ENCODE results near the gene HPX.

The HPX gene

GRCh38 chr11:6486938-6487337 lies 46.2 kb upstream of the HPX start:
- H3K79me2 ChIP-seq (ENCODE audit: control insufficient read depth, insufficient read depth, low read length, poor library complexity), result peaks cover 2% of the 10 kb centered on the region
- no peak overlapping the region for H2BK120ac ChIP-seq (ENCODE audit: insufficient read depth, low read length, poor library complexity)
- H3K9me3 ChIP-seq (ENCODE audit: insufficient read depth, low read depth, low read length), result no peaks in the 10 kb centered on the region
- H3K18ac ChIP-seq (ENCODE audit: low read length), result no peak overlapping the region
- DNase-seq, result no peak
- WGBS (ENCODE audit: extremely low coverage, insufficient coverage, insufficient read length), result no CpG with 5 or more reads among the region's 1 CpG
- H3K4ac ChIP-seq (ENCODE audit: low read depth, low read length), result no peak overlapping the region
- no peaks in the 10 kb centered on the region for H3K27me3 ChIP-seq (ENCODE audit: insufficient read depth, low read length)
- no peak overlapping the region for H2BK5ac ChIP-seq (ENCODE audit: low read depth, low read length, poor library complexity)
- H3K9ac ChIP-seq (ENCODE audit: low read length), result no peak overlapping the region
- no peak overlapping the region for H2BK12ac ChIP-seq (ENCODE audit: low read length)
- no peak overlapping the region for H3K4me3 ChIP-seq (ENCODE audit: low read depth, low read length)
- H3K27ac ChIP-seq (ENCODE audit: low read depth, low read length), result no peak overlapping the region
- H3K4me2 ChIP-seq (ENCODE audit: low read length), result no peak overlapping the region
- H2AFZ ChIP-seq (ENCODE audit: insufficient read depth, low read length, poor library complexity), result no peak overlapping the region
- H4K91ac ChIP-seq (ENCODE audit: low read depth, low read length), result no peak overlapping the region
- H4K8ac ChIP-seq (ENCODE audit: low read depth, low read length), result no peak overlapping the region
- no peak overlapping the region for H4K12ac ChIP-seq (ENCODE audit: low read depth, low read length)
- no peak overlapping the region for H3K23ac ChIP-seq (ENCODE audit: low read length)
- no peak overlapping the region for H2AK5ac ChIP-seq (ENCODE audit: low read length)
- H3K14ac ChIP-seq (ENCODE audit: low read length), result no peak overlapping the region
- peaks cover 2 to 4% of the 10 kb centered on the region in 2 experiments for H3K4me1 ChIP-seq (ENCODE audit: control insufficient read depth in 1 of 2, insufficient read depth in 2 of 2, low read length in 2 of 2)
- no peaks in the 10 kb centered on the region for H3K79me1 ChIP-seq (ENCODE audit: low read length)
- peaks cover 6 to 14% of the 10 kb centered on the region in 2 experiments for H3K36me3 ChIP-seq (ENCODE audit: control insufficient read depth in 1 of 2, insufficient read depth in 2 of 2, low read length in 2 of 2)

- Histone ChIP-seq H3K9ac (ENCODE audit: low read length) (no peak overlapping the region), H2BK12ac (ENCODE audit: low read length) (no peak overlapping the region), H3K14ac (ENCODE audit: low read length) (no peak overlapping the region), H3K4ac (ENCODE audit: low read depth, low read length) (no peak overlapping the region), H3K23ac (ENCODE audit: low read length) (no peak overlapping the region), H4K91ac (ENCODE audit: low read depth, low read length) (no peak overlapping the region), H3K4me1 (ENCODE audit: control insufficient read depth in 1 of 2, insufficient read depth in 2 of 2, low read length in 2 of 2) (peaks cover 3 to 6% of the 10 kb centered on the region in 2 experiments), H3K79me2 (ENCODE audit: control insufficient read depth, insufficient read depth, low read length, poor library complexity) (peaks cover 8% of the 10 kb centered on the region), H3K4me2 (ENCODE audit: low read length) (no peak overlapping the region), H4K12ac (ENCODE audit: low read depth, low read length) (no peak overlapping the region), H2BK5ac (ENCODE audit: low read depth, low read length, poor library complexity) (no peak overlapping the region), H3K79me1 (ENCODE audit: low read length) (peaks cover 4% of the 10 kb centered on the region), H2AK5ac (ENCODE audit: low read length) (no peak overlapping the region), H2AFZ (ENCODE audit: insufficient read depth, low read length, poor library complexity) (no peak overlapping the region), H3K18ac (ENCODE audit: low read length) (no peak overlapping the region), H2BK120ac (ENCODE audit: insufficient read depth, low read length, poor library complexity) (no peak overlapping the region), H3K9me3 (ENCODE audit: insufficient read depth, low read depth, low read length) (no peaks in the 10 kb centered on the region), H3K27ac (ENCODE audit: low read depth, low read length) (no peak overlapping the region), H3K36me3 (ENCODE audit: control insufficient read depth in 1 of 2, insufficient read depth in 2 of 2, low read length in 2 of 2) (peaks cover 6 to 14% of the 10 kb centered on the region in 2 experiments), H3K4me3 (ENCODE audit: low read depth, low read length) (no peak overlapping the region), H3K27me3 (ENCODE audit: insufficient read depth, low read length) (no peaks in the 10 kb centered on the region), H4K8ac (ENCODE audit: low read depth, low read length) (no peak overlapping the region)
- no CpG with 5 or more reads among the region's 3 CpGs for WGBS (ENCODE audit: extremely low coverage, insufficient coverage, insufficient read length)
- DNase-seq, result no peak
Observed at GRCh38 chr11:6486256-6486655, 45.5 kb upstream of the HPX start.

DNA sequence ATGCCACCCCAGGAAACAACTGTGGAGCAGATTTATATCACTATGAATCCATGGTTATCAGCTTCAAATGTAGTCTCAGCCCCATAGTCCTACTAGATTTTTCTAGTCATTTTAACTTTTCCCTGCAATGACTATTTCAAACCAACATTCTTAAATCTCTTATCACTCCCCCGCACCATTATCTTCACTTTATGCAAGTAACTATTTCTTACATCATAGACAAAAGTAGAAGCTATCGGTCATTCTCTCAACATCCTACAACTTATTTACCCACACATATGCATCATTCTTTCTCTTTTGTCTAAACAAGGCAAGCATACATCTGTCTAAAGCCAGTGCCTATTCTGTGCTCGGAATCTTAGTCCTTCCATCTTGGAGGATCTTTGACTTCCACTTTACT lies 44.9 kb upstream of the HPX start:
- Histone ChIP-seq H4K12ac (ENCODE audit: low read depth, low read length) (no peak overlapping the region), H3K23ac (ENCODE audit: low read length) (no peak overlapping the region), H3K4me1 (ENCODE audit: control insufficient read depth in 1 of 2, insufficient read depth in 2 of 2, low read length in 2 of 2) (peaks cover 3 to 6% of the 10 kb centered on the region in 2 experiments), H3K36me3 (ENCODE audit: control insufficient read depth in 1 of 2, insufficient read depth in 2 of 2, low read length in 2 of 2) (peaks cover 6 to 14% of the 10 kb centered on the region in 2 experiments), H3K79me1 (ENCODE audit: low read length) (peaks cover 9% of the 10 kb centered on the region), H3K9ac (ENCODE audit: low read length) (no peak overlapping the region), H3K9me3 (ENCODE audit: insufficient read depth, low read depth, low read length) (no peaks in the 10 kb centered on the region), H2AK5ac (ENCODE audit: low read length) (no peak overlapping the region), H3K27ac (ENCODE audit: low read depth, low read length) (no peak overlapping the region), H3K27me3 (ENCODE audit: insufficient read depth, low read length) (no peaks in the 10 kb centered on the region), H3K4ac (ENCODE audit: low read depth, low read length) (no peak overlapping the region), H3K4me2 (ENCODE audit: low read length) (no peak overlapping the region), H2BK120ac (ENCODE audit: insufficient read depth, low read length, poor library complexity) (no peak overlapping the region), H4K91ac (ENCODE audit: low read depth, low read length) (no peak overlapping the region), H4K8ac (ENCODE audit: low read depth, low read length) (no peak overlapping the region), H2AFZ (ENCODE audit: insufficient read depth, low read length, poor library complexity) (no peak overlapping the region), H2BK12ac (ENCODE audit: low read length) (no peak overlapping the region), H3K18ac (ENCODE audit: low read length) (no peak overlapping the region), H3K14ac (ENCODE audit: low read length) (no peak overlapping the region), H3K79me2 (ENCODE audit: control insufficient read depth, insufficient read depth, low read length, poor library complexity) (peaks cover 12% of the 10 kb centered on the region), H2BK5ac (ENCODE audit: low read depth, low read length, poor library complexity) (no peak overlapping the region), H3K4me3 (ENCODE audit: low read depth, low read length) (no peak overlapping the region)
- DNase-seq, result no peak
- WGBS (ENCODE audit: extremely low coverage, insufficient coverage, insufficient read length), result 100% methylated on average over 1 of the region's 3 CpGs

GRCh38 chr11:6483015-6483414 lies 42.2 kb upstream of the HPX start:
- H3K79me2 ChIP-seq (ENCODE audit: control insufficient read depth, insufficient read depth, low read length, poor library complexity), result peaks cover 15% of the 10 kb centered on the region
- no peak overlapping the region for H2BK5ac ChIP-seq (ENCODE audit: low read depth, low read length, poor library complexity)

More at GRCh38 chr11:6483015-6483414, 42.2 kb upstream of the HPX start:
- H2BK12ac ChIP-seq (ENCODE audit: low read length), result no peak overlapping the region
- H3K9me3 ChIP-seq (ENCODE audit: insufficient read depth, low read depth, low read length), result no peaks in the 10 kb centered on the region
- H3K27ac ChIP-seq (ENCODE audit: low read depth, low read length), result no peak overlapping the region
- no CpG with 5 or more reads among the region's 6 CpGs for WGBS (ENCODE audit: extremely low coverage, insufficient coverage, insufficient read length)
- no peak overlapping the region for H4K12ac ChIP-seq (ENCODE audit: low read depth, low read length)
- no peak overlapping the region for H3K4ac ChIP-seq (ENCODE audit: low read depth, low read length)
- H4K91ac ChIP-seq (ENCODE audit: low read depth, low read length), result no peak overlapping the region
- no peak overlapping the region for H3K4me2 ChIP-seq (ENCODE audit: low read length)
- no peaks in the 10 kb centered on the region for H3K27me3 ChIP-seq (ENCODE audit: insufficient read depth, low read length)
- H2AFZ ChIP-seq (ENCODE audit: insufficient read depth, low read length, poor library complexity), result no peak overlapping the region
- no peak overlapping the region for H3K9ac ChIP-seq (ENCODE audit: low read length)
- no peak for DNase-seq
- H3K14ac ChIP-seq (ENCODE audit: low read length), result no peak overlapping the region
- no peak overlapping the region for H3K23ac ChIP-seq (ENCODE audit: low read length)
- peaks cover 6 to 11% of the 10 kb centered on the region in 2 experiments for H3K4me1 ChIP-seq (ENCODE audit: control insufficient read depth in 1 of 2, insufficient read depth in 2 of 2, low read length in 2 of 2)
- peaks cover 9% of the 10 kb centered on the region for H3K79me1 ChIP-seq (ENCODE audit: low read length)
- H2AK5ac ChIP-seq (ENCODE audit: low read length), result no peak overlapping the region
- no peak overlapping the region for H3K18ac ChIP-seq (ENCODE audit: low read length)
- H3K4me3 ChIP-seq (ENCODE audit: low read depth, low read length), result no peak overlapping the region
- H2BK120ac ChIP-seq (ENCODE audit: insufficient read depth, low read length, poor library complexity), result no peak overlapping the region
- no peak overlapping the region for H4K8ac ChIP-seq (ENCODE audit: low read depth, low read length)
- H3K36me3 ChIP-seq (ENCODE audit: control insufficient read depth in 1 of 2, insufficient read depth in 2 of 2, low read length in 2 of 2), result peaks cover 16 to 31% of the 10 kb centered on the region in 2 experiments

Measured in trophoblast cell (in vitro differentiated cells and primary cell).